Mesendoderm (in vitro differentiated cells): ENCODE data around the gene NHEJ1.

Experiments used
- DNase-seq: peaks from one replicate; pipeline ENCODE4 v3.0.0; 2013
- H2AK5ac ChIP-seq: 2 replicates; pipeline ENCODE4 v1.6.1; 2013; ENCODE audit warnings: low read length, inconsistent platforms
- H2BK120ac ChIP-seq: 2 replicates; pipeline ENCODE4 v1.6.1; 2013; ENCODE audit warnings: low read depth, mild to moderate bottlenecking, low read length, moderate library complexity, mixed read lengths
- H2BK15ac ChIP-seq: replicated peaks from 2 replicates; pipeline ENCODE4 v1.6.1; 2013; ENCODE audit warnings: low read depth, mild to moderate bottlenecking, moderate library complexity
- H2BK5ac ChIP-seq: 2 replicates; pipeline ENCODE4 v1.6.1; 2013; ENCODE audit warnings: low read length, inconsistent platforms
- H3K18ac ChIP-seq: 2 replicates; pipeline ENCODE4 v1.6.1; 2013; ENCODE audit warnings: mild to moderate bottlenecking, low read length, mixed read lengths
- H3K23ac ChIP-seq: one replicate; pipeline ENCODE4 v1.6.1; 2013; ENCODE audit warnings: low read length
- H3K27ac ChIP-seq: 2 replicates; pipeline ENCODE4 v1.5.1; 2013; ENCODE audit warnings: low read depth, mild to moderate bottlenecking, inconsistent platforms, low read length, moderate library complexity
- H3K27me3 ChIP-seq: 2 replicates; pipeline ENCODE4 v1.6.1; 2013; ENCODE audit warnings: low read length, control low read depth, mild to moderate bottlenecking, inconsistent platforms; ENCODE audit not compliant: insufficient read depth, poor library complexity
- H3K36me3 ChIP-seq: 2 replicates; pipeline ENCODE4 v1.6.1; 2013; ENCODE audit warnings: low read length, inconsistent platforms; ENCODE audit not compliant: control insufficient read depth, insufficient read depth
- H3K4ac ChIP-seq: one replicate; pipeline ENCODE4 v1.6.1; 2013; ENCODE audit warnings: low read depth, mild to moderate bottlenecking, low read length, moderate library complexity
- H3K4me1 ChIP-seq: 2 replicates; pipeline ENCODE4 v1.6.1; 2013; ENCODE audit warnings: low read depth, low read length, inconsistent platforms; ENCODE audit not compliant: control insufficient read depth
- H3K4me2 ChIP-seq: 2 replicates; pipeline ENCODE4 v1.6.1; 2013; ENCODE audit warnings: low read length
- H3K4me3 ChIP-seq: 2 replicates; pipeline ENCODE4 v1.5.1; 2013; ENCODE audit warnings: mild to moderate bottlenecking, low read length
- H3K56ac ChIP-seq: one replicate; pipeline ENCODE4 v1.6.1; 2013; ENCODE audit warnings: low read length
- H3K79me1 ChIP-seq: 2 replicates; pipeline ENCODE4 v1.6.1; 2013; ENCODE audit warnings: low read length, inconsistent platforms
- H3K79me2 ChIP-seq: 2 replicates; pipeline ENCODE4 v1.6.1; 2013; ENCODE audit warnings: mild to moderate bottlenecking, low read length; ENCODE audit not compliant: control insufficient read depth, insufficient read depth
- H3K9ac ChIP-seq: 2 replicates; pipeline ENCODE4 v1.6.1; 2013; ENCODE audit warnings: low read length, inconsistent platforms
- H4K5ac ChIP-seq: one replicate; pipeline ENCODE4 v1.6.1; 2013; ENCODE audit warnings: low read length
- H4K8ac ChIP-seq: one replicate; pipeline ENCODE4 v1.6.1; 2013; ENCODE audit warnings: low read depth, mild to moderate bottlenecking, control low read depth, low read length, moderate library complexity
- WGBS: extraction: QIAGEN DNeasy Blood & Tissue Kit; methylation state at CpG from one replicate; pipeline ENCODE4 v1.1.7; 2013; ENCODE audit warnings: low lambda C conversion rate, missing lambda C conversion rate; ENCODE audit not compliant: insufficient coverage; ENCODE audit errors: extremely low coverage; 5-methylcytosine and 5-hydroxymethylcytosine counted together

The NHEJ1 gene

DNA sequence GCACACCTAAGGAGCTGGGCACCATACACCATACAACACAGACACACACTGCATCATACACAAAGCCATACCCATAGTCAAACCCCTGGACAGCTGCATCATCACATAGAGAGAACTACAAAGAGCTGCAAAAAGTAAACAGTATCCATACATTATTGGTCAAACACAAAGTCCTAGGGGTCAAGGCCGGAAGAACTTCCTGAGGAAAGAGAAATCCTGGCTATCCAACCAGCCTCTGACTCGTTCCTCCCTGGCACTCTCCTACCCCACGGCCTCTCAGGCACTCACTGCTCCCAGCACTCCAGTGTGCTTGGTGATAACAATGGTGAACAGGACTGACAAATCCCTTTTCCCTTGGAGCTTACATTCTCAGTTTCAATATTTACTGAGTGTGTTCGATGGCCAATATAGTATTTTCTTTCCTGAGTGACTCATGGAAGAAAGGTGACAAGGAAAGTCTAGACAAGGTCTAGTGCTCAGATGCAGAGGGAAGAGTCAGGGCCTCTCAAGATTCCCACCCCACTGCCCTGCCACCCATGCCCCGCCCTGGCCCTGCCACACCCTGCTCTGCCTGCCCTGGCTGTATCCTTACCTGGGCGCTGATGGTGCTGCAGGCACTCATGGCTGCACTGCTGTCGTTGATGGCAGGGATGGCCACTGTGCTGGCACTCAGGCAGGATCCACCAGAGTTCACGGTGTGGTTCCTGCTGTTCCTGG, 122.7 kb downstream of the NHEJ1 start:
- Histone ChIP-seq H4K5ac (no peak overlapping the region), H3K27me3 (no peaks in the 10 kb centered on the region), H3K27ac (no peak overlapping the region), H4K8ac (no peak overlapping the region), H3K79me2 (no peaks in the 10 kb centered on the region), H3K23ac (no peak overlapping the region), H3K4me2 (no peak overlapping the region), H3K36me3 (no peaks in the 10 kb centered on the region), H2AK5ac (no peak overlapping the region), H2BK5ac (no peak overlapping the region), H3K18ac (no peak overlapping the region), H2BK120ac (no peak overlapping the region), H3K4me1 (no peaks in the 10 kb centered on the region), H3K4ac (no peak overlapping the region), H3K9ac (no peak overlapping the region), H2BK15ac (no peak overlapping the region), H3K4me3 (no peak overlapping the region), H3K56ac (no peak overlapping the region), H3K79me1 (no peaks in the 10 kb centered on the region)
- WGBS = no CpG with 5 or more reads among the region's 8 CpGs
- no peak for DNase-seq

DNA sequence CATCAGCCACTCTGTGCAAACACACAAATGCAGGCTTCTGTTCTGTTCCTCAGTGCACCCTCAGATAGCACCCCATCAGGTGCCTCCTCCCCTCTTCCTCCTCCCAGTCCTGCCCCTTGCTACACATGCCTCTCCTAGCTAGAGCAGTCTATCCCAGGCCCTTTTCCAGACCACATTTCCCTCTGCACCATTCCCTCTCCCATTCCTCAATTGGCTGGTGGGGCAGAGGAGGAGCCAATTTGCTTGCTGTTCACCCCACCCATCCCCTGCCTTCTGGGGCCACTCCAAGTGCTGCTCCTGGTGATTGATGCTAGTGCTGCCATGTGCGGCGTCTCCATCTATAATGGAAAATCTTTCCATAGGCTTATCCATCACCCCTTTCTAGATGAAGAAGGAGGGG, 124.7 kb downstream of the NHEJ1 start:
- Histone ChIP-seq H3K56ac (no peak overlapping the region), H3K36me3 (no peaks in the 10 kb centered on the region), H4K8ac (no peak overlapping the region), H2BK15ac (no peak overlapping the region), H2AK5ac (no peak overlapping the region), H3K18ac (no peak overlapping the region), H3K4me3 (no peak overlapping the region), H3K23ac (no peak overlapping the region), H2BK5ac (no peak overlapping the region), H3K27me3 (no peaks in the 10 kb centered on the region), H3K9ac (no peak overlapping the region), H2BK120ac (no peak overlapping the region), H3K27ac (no peak overlapping the region), H4K5ac (no peak overlapping the region), H3K79me2 (no peaks in the 10 kb centered on the region), H3K4me2 (no peak overlapping the region), H3K4me1 (no peaks in the 10 kb centered on the region), H3K79me1 (no peaks in the 10 kb centered on the region), H3K4ac (no peak overlapping the region)
- no CpG with 5 or more reads among the region's 2 CpGs for WGBS
- DNase-seq = no peak

- Histone ChIP-seq H2BK5ac (no peak overlapping the region), H3K79me2 (no peaks in the 10 kb centered on the region), H3K23ac (no peak overlapping the region), H3K4ac (no peak overlapping the region), H3K4me1 (no peaks in the 10 kb centered on the region), H3K27ac (no peak overlapping the region), H4K8ac (no peak overlapping the region), H3K56ac (no peak overlapping the region), H3K18ac (no peak overlapping the region), H3K27me3 (no peaks in the 10 kb centered on the region), H2AK5ac (no peak overlapping the region), H3K4me2 (no peak overlapping the region), H3K79me1 (no peaks in the 10 kb centered on the region), H3K9ac (no peak overlapping the region), H2BK15ac (no peak overlapping the region), H2BK120ac (no peak overlapping the region), H3K36me3 (no peaks in the 10 kb centered on the region), H4K5ac (no peak overlapping the region), H3K4me3 (no peak overlapping the region)
- no peak for DNase-seq
- no CpG with 5 or more reads among the region's 6 CpGs for WGBS
These were observed 125.8 kb downstream of the NHEJ1 start for GRCh38 chr2:219034823-219035222.

GRCh38 chr2:219032051-219032745, 128.4 kb downstream of the NHEJ1 start:
- Histone ChIP-seq H3K27me3 (no peaks in the 10 kb centered on the region), H2BK5ac (no peak overlapping the region), H4K5ac (no peak overlapping the region), H3K9ac (no peak overlapping the region), H3K79me2 (no peaks in the 10 kb centered on the region), H3K4me1 (no peaks in the 10 kb centered on the region), H3K4me3 (no peak overlapping the region), H3K27ac (no peak overlapping the region), H3K4me2 (no peak overlapping the region), H3K36me3 (no peaks in the 10 kb centered on the region), H3K56ac (no peak overlapping the region), H2AK5ac (no peak overlapping the region), H3K4ac (no peak overlapping the region), H2BK15ac (no peak overlapping the region), H3K79me1 (no peaks in the 10 kb centered on the region), H3K18ac (no peak overlapping the region), H3K23ac (no peak overlapping the region), H4K8ac (no peak overlapping the region), H2BK120ac (no peak overlapping the region)
- DNase-seq = no peak
- no CpG with 5 or more reads among the region's 23 CpGs for WGBS

DNA sequence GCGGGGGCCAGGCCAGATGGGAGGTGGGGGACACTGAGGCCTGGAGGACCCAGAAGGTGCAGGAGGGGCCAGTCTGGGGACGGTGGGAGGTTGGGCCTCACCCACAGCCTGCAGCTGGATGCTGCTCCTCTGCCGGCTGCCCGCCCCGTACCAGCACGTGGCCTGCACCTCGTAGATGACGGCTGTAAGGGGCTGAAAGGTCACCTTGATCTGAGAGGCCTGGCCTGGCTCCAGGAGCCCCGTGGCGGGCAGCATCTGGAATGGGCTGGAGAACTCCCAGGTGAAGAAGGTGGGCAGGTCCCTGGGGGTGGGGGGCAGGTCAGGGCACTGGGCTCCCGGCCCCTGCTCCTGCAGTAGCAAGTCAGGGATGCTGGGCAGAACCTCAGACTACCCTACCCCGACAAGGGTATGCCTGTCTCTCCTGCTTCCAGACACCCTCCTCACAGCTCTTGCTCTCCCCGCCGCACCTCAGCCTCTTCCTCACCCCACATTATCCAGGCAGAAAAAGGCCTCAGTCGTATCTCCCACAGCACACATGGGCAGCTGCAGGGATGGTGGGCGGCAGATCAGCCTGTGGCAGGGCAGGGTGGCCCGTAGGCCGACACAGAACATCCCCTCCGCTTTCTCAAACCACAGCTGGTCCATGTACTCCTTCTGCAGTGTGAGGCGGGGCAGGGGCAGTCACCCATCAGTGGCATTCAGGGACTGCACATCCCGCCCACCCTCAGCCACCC, 129.4 kb downstream of the NHEJ1 start:
- no peak overlapping the region for H2AK5ac ChIP-seq
- H3K79me1 ChIP-seq = no peaks in the 10 kb centered on the region
- H3K9ac ChIP-seq = no peak overlapping the region
- H4K8ac ChIP-seq = no peak overlapping the region
- H3K18ac ChIP-seq = no peak overlapping the region
- no peak overlapping the region for H2BK5ac ChIP-seq
- DNase-seq = no peak
- no peak overlapping the region for H2BK120ac ChIP-seq
- no peak overlapping the region for H3K4me3 ChIP-seq
- no peaks in the 10 kb centered on the region for H3K4me1 ChIP-seq
- no peaks in the 10 kb centered on the region for H3K27me3 ChIP-seq
- H3K27ac ChIP-seq = no peak overlapping the region
- no peak overlapping the region for H3K4me2 ChIP-seq
- no peak overlapping the region for H3K56ac ChIP-seq
- WGBS = no CpG with 5 or more reads among the region's 21 CpGs
- no peaks in the 10 kb centered on the region for H3K79me2 ChIP-seq
- H2BK15ac ChIP-seq = no peak overlapping the region
- no peak overlapping the region for H3K23ac ChIP-seq
- H3K4ac ChIP-seq = no peak overlapping the region
- no peak overlapping the region for H4K5ac ChIP-seq
- no peaks in the 10 kb centered on the region for H3K36me3 ChIP-seq
